HG03520 (cell line): Measurements from ENCODE around the gene SDCCAG8.
A peak's percentile ranks its signal among the peaks of the same experiment; 100 is the strongest.

Experiments used
- ATAC-seq: cut with Tn5 transposase; IDR thresholded peaks from one replicate; pipeline ENCODE4 v1.9.1; 2021; ENCODE audit warnings: mild to moderate bottlenecking, moderate library complexity; ENCODE audit not compliant: unreplicated experiment

Gene SDCCAG8

DNA sequence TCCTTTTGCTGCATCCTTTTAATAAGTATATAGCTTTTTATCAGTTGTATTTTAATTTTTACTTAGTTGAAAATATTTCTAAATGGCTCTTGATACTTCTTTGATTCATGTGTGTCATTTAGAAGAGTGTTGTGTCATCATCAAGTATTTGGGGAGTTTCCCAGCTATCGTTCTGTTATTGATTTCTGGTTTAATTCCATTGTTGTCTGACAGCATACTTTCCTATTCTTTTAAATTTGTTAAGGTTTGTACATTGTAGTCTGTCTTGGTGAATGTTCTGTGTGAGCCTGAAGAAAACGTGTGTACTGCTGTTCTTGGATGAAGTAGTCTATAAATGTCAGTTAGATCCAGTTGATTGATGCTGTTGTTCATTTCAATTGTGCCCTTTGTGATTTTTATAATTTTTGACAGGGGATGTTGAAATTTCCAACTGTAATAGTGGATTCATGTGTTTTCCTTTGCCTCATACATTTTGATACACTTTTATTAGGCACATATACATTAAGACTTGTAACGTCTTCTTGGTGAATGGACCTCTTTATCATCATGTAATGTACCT is 24.8 kb downstream of the SDCCAG8 start:
- no peak for ATAC-seq

GRCh38 chr1:243281672-243282071 is 25.8 kb downstream of the SDCCAG8 start:
- no peak for ATAC-seq

DNA sequence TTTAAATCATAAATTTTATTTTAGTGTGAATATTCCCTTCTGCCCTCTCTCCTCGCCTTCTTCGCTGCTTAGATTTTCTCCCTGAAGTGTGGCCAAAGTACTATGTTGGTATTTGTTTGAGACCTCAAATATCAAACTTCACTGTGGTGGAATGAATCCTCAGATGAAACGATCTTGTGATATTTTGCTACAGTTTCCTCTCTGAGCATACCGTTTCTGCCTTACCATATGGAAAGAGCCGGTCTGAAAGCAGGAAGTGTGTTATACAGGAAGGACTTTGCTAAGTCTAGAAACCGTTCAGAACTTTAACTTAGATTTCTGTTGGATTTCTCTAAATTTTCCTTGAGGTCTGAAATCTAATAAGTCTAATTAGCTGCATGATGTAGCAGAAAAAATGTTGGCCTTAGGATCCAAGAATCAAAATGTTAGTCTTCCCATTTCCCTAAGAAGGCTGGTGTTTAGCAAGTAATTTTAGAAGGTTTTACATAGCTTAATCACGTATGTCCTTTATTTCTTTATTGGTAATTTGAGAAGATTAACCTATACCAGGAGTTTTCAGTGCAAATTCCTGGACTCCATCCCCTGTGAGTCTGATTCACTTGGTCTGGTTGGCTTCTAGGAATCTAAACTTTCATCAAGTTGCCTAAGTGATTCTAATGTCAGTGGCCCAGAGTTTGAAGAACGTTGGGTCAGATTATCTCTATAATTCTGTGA is 30.7 kb downstream of the SDCCAG8 start:
- ATAC-seq: no peak

DNA sequence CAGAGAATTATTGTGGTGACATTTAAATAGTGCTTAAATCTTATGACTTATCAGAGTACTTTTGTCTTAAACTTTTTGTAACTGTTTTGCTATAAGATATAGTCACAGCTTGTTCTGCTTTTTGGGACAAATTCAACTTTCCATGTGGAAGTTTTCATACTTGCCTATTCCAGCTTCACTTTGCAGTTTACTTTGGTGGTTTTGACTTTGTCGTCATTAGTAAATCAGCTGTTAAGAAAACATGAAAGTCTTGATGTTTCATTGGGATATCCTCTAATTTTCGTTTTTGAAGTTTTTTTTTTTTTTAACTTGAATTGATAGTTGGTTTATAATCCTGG is 31.3 kb downstream of the SDCCAG8 start:
- ATAC-seq: no peak

GRCh38 chr1:243287652-243288051 is 31.8 kb downstream of the SDCCAG8 start:
- ATAC-seq: peak; percentile 95

DNA sequence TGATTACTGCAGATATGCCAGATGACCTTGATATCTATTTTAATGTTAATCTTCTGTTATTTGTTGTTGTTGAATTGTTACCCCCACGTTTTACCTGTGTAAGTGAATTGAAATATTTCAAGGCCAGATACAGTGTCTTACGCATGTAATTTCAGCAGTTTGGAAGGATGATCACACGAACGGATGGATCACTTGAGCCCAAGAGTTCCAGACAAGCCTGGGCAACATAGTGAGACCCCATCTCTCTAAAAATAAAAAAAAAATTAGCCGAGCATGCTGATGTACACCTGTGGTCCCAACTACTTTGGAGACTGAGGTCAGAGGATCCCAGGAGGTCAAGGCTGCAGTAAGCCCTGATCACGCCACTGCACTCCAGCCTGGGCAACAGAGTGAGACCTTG is 32.2 kb downstream of the SDCCAG8 start:
- no peak for ATAC-seq

DNA sequence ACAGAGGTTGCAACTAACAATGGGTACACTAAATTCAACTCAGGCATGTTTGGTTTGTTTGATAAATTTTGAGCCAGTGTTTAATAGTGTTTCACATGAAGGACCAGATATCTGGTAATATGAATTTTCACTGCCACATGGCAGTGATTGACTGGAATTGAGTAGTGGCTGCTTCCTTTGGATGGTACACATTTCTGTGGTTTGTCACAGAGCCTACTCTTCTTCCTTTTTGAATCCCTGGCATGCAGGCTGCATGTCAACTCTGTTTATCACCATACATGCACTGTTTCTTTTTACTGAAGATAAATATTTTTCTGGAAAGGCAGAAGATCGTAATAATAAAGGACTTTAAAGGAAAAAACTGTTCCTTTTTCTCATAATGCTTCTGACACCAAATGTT is 35.5 kb downstream of the SDCCAG8 start:
- ATAC-seq: no peak

- ATAC-seq: no peak
Observed at GRCh38 chr1:243292117-243292516, 36.3 kb downstream of the SDCCAG8 start.

GRCh38 chr1:243293941-243294722 is 38.3 kb downstream of the SDCCAG8 start:
- ATAC-seq: no peak

- no peak for ATAC-seq
Observed at GRCh38 chr1:243294723-243295121, 38.9 kb downstream of the SDCCAG8 start.

- no peak for ATAC-seq
Observed at GRCh38 chr1:243299069-243299468, 43.2 kb downstream of the SDCCAG8 start.

DNA sequence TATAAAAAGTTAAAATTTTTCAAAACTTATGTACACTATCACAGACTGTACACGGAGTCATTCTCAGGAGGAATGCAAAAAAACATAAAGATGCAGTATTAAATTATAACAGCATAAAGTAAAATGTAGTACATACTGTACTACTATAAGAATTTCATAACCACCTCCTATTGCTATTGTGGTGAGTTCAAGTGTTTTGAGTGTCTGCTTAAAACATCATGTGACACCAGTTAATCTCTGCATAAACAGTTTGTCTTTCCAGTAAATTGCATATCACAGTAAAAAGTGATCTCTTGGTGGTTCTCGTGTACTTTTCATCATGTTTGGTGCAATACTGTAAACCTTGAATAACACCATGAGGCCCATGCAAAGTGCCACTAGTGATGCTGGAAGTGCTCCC is 45.2 kb downstream of the SDCCAG8 start:
- no peak for ATAC-seq

GRCh38 chr1:243311809-243312208 is 56.0 kb downstream of the SDCCAG8 start:
- ATAC-seq: no peak

DNA sequence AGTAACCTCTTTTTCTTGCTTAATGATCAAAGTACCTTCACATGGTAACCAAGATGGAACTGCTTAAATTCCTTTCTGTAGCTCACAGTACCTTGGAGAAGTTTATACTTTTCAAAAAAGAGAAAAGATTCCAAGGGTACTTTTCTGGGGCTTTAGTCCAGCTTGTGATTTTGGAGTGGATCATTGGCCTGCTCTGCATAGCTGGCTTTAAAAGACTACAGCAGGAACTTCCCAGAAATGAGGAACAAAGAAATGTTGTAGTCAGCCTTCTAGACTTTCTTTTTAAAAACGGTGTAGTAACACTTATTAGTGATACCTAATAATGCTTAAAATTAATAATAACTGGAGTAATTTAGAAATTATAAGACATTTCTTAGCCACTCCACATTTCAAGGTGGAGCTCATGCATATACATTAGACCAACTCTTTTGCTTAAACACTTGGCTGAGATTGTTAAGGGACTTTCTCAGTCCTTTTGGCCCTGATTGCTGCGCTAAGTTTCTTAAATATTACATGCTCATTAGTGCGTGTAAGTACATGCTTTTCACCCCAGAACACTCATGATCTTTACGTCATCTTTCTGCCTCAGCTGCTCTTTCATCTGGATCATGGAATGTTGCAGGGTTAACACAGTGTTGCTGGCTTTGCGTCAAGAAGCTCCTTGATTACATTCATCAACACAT is 57.3 kb downstream of the SDCCAG8 start:
- ATAC-seq: peak; percentile 29

- peak; percentile 70 for ATAC-seq
Observed at GRCh38 chr1:243313635-243314536, 58.0 kb downstream of the SDCCAG8 start.

DNA sequence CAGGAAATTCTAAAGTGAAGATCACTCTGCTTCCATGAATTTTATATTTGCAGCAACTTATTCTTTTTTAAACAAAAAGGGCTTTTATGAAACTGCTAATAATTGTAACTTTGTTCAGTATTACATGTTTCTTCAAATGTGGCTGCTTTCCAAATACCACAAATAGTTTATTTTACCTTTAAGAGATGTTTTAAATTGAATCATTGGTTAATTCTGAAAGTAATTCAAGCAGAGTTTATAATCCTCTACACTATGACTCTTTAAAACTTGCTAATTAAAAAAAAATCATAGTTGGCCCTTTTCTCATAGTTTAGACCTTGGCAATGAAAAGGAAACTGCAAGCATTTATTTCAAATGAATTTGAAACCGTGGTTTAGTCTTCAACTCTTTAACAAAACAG is 59.6 kb downstream of the SDCCAG8 start:
- no peak for ATAC-seq

GRCh38 chr1:243315893-243316292 is 60.1 kb downstream of the SDCCAG8 start:
- ATAC-seq: no peak

- ATAC-seq: no peak
Observed at GRCh38 chr1:243316366-243316989, 60.6 kb downstream of the SDCCAG8 start.

DNA sequence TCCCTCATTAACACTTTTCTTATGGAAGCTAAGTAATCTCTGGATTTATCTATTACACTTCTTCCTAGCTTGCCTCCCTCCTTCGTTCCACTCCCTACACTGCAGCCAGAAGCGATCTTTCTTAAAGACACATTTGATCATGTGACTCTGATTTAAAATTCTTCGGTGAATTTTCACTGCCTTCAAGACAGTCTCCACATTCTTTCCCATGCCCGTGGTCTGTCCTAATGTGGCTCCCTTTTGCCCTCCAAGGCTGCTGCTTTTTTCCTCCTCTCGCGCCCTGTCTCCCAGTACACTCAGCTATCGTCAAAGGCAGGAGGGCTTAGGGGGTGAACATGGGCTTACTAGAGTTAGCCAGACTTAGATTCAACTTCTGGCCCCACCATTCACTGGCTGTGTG is 64.4 kb downstream of the SDCCAG8 start:
- ATAC-seq: no peak

DNA sequence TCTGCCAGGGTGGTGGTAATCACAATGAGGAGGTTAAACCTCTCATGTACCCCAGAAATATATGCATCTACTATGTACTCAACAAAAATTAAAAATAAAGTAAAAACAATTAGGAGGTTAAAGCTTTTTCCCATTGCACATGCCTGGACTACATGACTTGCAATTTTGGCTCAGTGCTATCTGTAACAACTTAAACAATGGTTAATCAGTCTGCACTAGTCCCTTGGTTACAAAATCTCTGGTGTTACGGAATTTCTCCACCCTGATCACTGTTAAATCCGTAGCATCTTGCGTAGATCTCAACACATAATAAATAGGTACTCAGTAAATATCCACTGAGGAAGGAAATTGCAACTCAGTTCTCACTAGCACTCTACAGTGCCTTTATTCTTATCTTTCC is 66.5 kb downstream of the SDCCAG8 start:
- no peak for ATAC-seq
